ENCODE measurements around the gene SAG. TPM values are rescaled to one million over a fixed set of nuclear protein-coding genes. Genes with fewer than 3 reads are reported as not detected.

The SAG gene
- total and polyA plus RNA-seq, 2 experiments from 2014 or later, result not detected

GRCh38 chr2:233349005-233349998 lies 41.7 kb downstream of the SAG start (continued):
- TF ChIP-seq ZNF462 (CRISPR knock-in tag; IDR thresholded peaks at IDR 0.05), result no peak
- no peak for TF ChIP-seq POLR2AphosphoS5 (IDR thresholded peaks at IDR 0.05; ENCODE audit: low read depth)
- TF ChIP-seq CREB1 (CRISPR knock-in tag; IDR thresholded peaks at IDR 0.05; ENCODE audit: low read depth), result no peak
- no peak for TF ChIP-seq NANOG (IDR thresholded peaks at IDR 0.05; ENCODE audit: borderline replicate concordance)

GRCh38 chr2:233350708-233351107 lies 43.1 kb downstream of the SAG start:
- no peaks in the 10 kb centered on the region for H3K9me2 ChIP-seq (ENCODE audit: insufficient read depth)
- Mint-ChIP-seq H3K36me3 (ENCODE audit: low read depth) (no peaks in the 10 kb centered on the region), H3K27ac (no peak overlapping the region), H3K4me1 (peaks cover 11% of the 10 kb centered on the region), H3K4me3 (no peak overlapping the region), H3K27me3 (ENCODE audit: insufficient read depth, low read depth, poor library complexity) (peaks cover 31% of the 10 kb centered on the region), H3K9me3 (no peaks in the 10 kb centered on the region; the same call in 2 of the 3 replicates)
- peaks cover 5% of the 10 kb centered on the region; the same call in 1 of the 2 replicates for H3K4me1 ChIP-seq (ENCODE audit: insufficient read depth)
- no peak overlapping the region for H2AFZ ChIP-seq
- H3K79me2 ChIP-seq (replicated peaks; ENCODE audit: insufficient read depth), result peaks cover 3% of the 10 kb centered on the region
- no peak overlapping the region for H3K4me2 ChIP-seq
- H3K36me3 ChIP-seq (ENCODE audit: insufficient read depth), result no peaks in the 10 kb centered on the region
- no peaks in the 10 kb centered on the region for H3F3A ChIP-seq (replicated peaks; ENCODE audit: low read depth)
- no peak overlapping the region for H3K4me3 ChIP-seq
- ATAC-seq (no peak), DNase-seq (ENCODE audit: low spot score) (no peak)
- peaks cover 25% of the 10 kb centered on the region for H3K27me3 ChIP-seq (ENCODE audit: insufficient read depth)
- peaks cover 4% of the 10 kb centered on the region for H4K20me1 ChIP-seq (replicated peaks; ENCODE audit: insufficient read depth)
- H3K27ac ChIP-seq (ENCODE audit: low read depth), result no peak overlapping the region
- no peak for TF ChIP-seq ZNF114 (CRISPR knock-in tag; IDR thresholded peaks at IDR 0.05)
- TF ChIP-seq ZNF331 (CRISPR knock-in tag; IDR thresholded peaks at IDR 0.05; ENCODE audit: low read depth), result no peak
- no peak for TF ChIP-seq JUNB (IDR thresholded peaks at IDR 0.05; ENCODE audit: unreplicated experiment)
- TF ChIP-seq ZNF462 (CRISPR knock-in tag; IDR thresholded peaks at IDR 0.05), result no peak
